Measurements from ENCODE around the gene ZDHHC3. TPM values are rescaled to one million over a fixed set of nuclear protein-coding genes. Genes with fewer than 3 reads are reported as not detected.

ZDHHC3 gene
- total and polyA plus RNA-seq, 12 donors = 30.1 to 148 (median 95.8) TPM

DNA sequence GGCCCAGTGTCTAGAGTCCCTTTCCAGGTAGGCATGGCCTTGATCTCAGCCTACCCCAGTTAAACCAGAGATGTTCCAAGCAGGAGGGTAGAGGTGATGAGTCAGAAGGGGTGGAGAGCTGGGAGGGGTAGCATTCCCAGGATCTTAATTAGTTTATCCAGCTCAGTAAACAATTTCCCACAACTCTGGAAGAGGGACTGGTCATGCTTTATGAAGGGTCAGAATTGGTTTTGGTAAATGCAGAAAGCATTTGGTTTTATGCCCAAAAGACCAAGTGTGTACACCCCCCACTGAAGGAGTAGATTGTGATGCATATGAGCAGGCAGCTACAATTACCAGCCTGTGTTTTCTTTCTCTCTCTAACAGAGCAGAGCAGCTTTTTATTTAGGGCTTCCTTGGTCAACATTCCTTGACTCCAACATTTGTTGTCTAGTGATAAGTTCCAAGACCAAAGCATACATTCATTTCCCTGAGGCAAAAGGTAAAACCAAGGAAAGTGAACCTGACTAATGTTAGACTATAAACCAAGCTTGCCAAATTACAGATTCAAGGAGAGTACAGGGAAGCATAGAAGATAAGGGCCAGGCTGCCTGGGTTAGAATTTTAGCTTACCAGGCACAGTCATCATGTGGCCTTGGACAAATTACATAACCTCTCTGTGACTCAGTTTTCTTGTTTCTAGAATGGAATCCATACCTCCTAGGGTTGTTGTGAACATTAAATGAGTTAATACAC, 17.7 kb upstream of the ZDHHC3 start:
- Histone ChIP-seq H3K4me3 (no peak overlapping the region), H3K4me1 (replicated peaks in 1 of 2) (peaks cover 54 to 72% of the 10 kb centered on the region in 2 donors), H3K27me3 (no peaks in the 10 kb centered on the region), H3K27ac (peak overlapping the region; percentile 40 to 91 (median 75)), H3K36me3 (replicated peaks in 1 of 2) (peaks cover 0 to 26% of the 10 kb centered on the region in 2 donors), H3K9me3 (replicated peaks in 1 of 3) (no peaks in the 10 kb centered on the region)
- intact Hi-C loops (cut with DNase I) = loop anchor here in 1 of 2 donors (5.0 kb wide), 1 partner anchor 131 kb away; the partner anchor contains the start of gene TMEM42
- peak; percentile 52 to 76 (median 67) for DNase-seq
- no peak for TF ChIP-seq POLR2A (IDR thresholded peaks at IDR 0.05)
- TF ChIP-seq, protein P1, sequence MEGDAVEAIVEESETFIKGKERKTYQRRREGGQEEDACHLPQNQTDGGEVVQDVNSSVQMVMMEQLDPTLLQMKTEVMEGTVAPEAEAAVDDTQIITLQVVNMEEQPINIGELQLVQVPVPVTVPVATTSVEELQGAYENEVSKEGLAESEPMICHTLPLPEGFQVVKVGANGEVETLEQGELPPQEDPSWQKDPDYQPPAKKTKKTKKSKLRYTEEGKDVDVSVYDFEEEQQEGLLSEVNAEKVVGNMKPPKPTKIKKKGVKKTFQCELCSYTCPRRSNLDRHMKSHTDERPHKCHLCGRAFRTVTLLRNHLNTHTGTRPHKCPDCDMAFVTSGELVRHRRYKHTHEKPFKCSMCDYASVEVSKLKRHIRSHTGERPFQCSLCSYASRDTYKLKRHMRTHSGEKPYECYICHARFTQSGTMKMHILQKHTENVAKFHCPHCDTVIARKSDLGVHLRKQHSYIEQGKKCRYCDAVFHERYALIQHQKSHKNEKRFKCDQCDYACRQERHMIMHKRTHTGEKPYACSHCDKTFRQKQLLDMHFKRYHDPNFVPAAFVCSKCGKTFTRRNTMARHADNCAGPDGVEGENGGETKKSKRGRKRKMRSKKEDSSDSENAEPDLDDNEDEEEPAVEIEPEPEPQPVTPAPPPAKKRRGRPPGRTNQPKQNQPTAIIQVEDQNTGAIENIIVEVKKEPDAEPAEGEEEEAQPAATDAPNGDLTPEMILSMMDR (IDR thresholded peaks at IDR 0.05) = no peak

DNA sequence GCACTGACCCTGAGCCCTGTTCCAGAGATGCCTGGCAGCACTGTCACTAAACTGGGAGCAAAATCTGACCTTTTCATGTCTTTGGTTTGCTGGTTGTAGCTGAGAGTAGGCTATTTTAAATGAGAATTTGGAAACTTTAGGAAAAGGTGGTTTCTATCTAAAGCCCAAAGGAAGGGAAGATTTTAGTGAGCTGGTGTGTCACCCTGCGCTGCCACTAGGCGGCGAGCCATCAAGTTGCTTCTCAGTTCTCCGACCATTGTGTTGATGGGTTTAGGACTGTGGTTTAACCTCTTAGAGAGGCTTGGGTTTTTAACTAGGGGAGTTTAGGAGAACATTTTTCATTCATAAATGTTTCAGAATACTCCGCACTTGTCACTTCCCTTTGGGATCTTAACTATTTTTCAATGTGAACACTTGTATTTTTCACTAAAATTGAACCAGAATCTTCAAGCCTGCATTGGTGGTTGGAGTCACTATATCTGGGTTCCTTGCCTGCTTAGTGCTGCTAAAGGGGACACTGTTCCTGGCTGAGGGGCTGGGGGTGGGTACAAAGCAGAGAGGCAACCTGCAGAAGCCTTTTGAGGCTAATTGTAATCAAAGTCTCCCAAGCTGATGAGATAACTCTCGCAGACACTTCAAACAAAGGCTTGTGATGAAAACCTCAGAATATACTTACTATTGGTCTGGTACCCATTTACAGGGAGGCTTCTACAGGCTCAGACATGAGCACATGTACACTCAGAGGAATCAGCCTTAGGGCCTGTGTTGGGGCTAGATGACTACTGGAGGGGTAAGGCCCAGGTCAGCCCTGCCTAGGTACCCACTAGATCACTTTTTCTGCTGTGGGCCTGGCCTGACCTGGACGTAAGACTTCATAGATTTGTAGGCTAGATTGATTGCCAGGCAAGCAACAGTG, 16.8 kb upstream of the ZDHHC3 start:
- 61 to 74% (median 68%) methylated on average over 7 of the region's 7 CpGs for WGBS, 4 donors
- H3K4me1 ChIP-seq (replicated peaks in 1 of 2) = peaks cover 57 to 81% of the 10 kb centered on the region in 2 donors
- peak in 1 of 7 donors; percentile 58 for DNase-seq
- H3K27me3 ChIP-seq = no peaks in the 10 kb centered on the region
- no peaks in the 10 kb centered on the region for H3K9me3 ChIP-seq (replicated peaks in 1 of 3)
- TF ChIP-seq POLR2A (IDR thresholded peaks at IDR 0.05) = no peak
- TF ChIP-seq, protein P1 (IDR thresholded peaks at IDR 0.05) = peak; percentile 21 to 54 (median 43)
- H3K36me3 ChIP-seq (replicated peaks in 1 of 2) = peaks cover 0 to 17% of the 10 kb centered on the region in 2 donors
- peak overlapping the region; percentile 40 to 91 (median 75) for H3K27ac ChIP-seq
- H3K4me3 ChIP-seq = no peak overlapping the region
- intact Hi-C loops (cut with DNase I) = loop anchor here in 1 of 2 donors (5.0 kb wide), 1 partner anchor 131 kb away; the partner anchor contains the start of gene TMEM42

DNA sequence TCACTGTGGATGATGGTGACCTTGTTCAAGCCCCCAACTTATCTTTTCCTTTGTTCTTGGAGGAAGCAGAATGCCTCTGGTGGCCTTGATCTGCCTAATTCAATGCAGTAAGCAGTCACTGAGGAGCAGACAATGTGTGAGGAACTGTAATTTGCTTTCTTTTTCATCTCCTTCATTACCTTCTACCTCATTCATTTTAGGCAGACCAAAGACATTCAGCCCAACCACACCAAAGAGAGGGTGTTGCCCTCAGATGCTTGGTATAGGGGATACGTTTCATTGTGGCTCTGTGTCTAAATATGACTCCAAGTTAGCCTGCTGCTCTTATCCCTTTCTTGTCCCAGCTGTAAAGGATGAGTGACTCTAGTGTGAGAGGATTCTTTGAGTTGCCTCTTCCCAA, 15.4 kb upstream of the ZDHHC3 start:
- H3K9me3 ChIP-seq (replicated peaks in 1 of 3) = no peaks in the 10 kb centered on the region
- peaks cover 52 to 85% of the 10 kb centered on the region in 2 donors for H3K4me1 ChIP-seq (replicated peaks in 1 of 2)
- TF ChIP-seq, protein P1 (IDR thresholded peaks at IDR 0.05) = no peak
- intact Hi-C loops (cut with DNase I) = loop anchor here in 1 of 2 donors (5.0 kb wide), 1 partner anchor 129 kb away; the partner anchor contains the start of gene TMEM42
- no peaks in the 10 kb centered on the region for H3K27me3 ChIP-seq
- no peak for DNase-seq
- WGBS, 4 donors = 79 to 95% (median 84%) methylated on average over 1 of the region's 1 CpG
- peak overlapping the region in 2 of 5 donors; percentile 75 to 91 for H3K27ac ChIP-seq
- H3K36me3 ChIP-seq (replicated peaks in 1 of 2) = peaks cover 0 to 9% of the 10 kb centered on the region in 2 donors
- no peak overlapping the region for H3K4me3 ChIP-seq

Data from adrenal gland (tissue), 12 donors.